NOMO-1 treated with dmso at 0.1 percent for 144 hours (cell line): ENCODE measurements around the gene S100A7.

ENCODE experiments used
- DNase-seq: peaks from one replicate; lab custom pipeline; 2025; ENCODE audit not compliant: unreplicated experiment; lab: John Stamatoyannopoulos, UW

Gene S100A7

DNA sequence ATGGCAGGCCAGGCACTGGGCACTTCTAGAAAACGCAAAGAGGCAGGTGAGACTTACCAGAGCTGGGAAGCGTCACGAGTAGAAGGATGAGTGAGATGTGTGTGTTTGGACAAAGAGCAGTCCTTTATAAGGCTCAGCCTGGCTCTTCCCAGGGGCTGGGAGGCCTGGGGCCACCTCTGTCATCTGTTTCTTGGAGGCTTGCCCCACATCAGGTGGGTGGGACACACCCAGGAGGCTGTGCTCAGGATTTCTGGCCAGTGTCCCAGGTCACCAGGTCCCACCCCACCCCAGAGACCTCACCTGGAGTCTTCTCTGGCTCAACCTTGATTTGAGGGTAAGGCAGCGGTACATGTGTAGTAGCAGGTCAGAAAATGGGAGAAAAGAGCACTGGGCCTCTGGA lies at the start of gene S100A7:
Gene S100A7 (minus strand): TSS at position 101 of the 400 bp plus-strand sequence. CDS start 1,638 bp downstream, outside the sequence.
- DNase-seq, result no peak

DNA sequence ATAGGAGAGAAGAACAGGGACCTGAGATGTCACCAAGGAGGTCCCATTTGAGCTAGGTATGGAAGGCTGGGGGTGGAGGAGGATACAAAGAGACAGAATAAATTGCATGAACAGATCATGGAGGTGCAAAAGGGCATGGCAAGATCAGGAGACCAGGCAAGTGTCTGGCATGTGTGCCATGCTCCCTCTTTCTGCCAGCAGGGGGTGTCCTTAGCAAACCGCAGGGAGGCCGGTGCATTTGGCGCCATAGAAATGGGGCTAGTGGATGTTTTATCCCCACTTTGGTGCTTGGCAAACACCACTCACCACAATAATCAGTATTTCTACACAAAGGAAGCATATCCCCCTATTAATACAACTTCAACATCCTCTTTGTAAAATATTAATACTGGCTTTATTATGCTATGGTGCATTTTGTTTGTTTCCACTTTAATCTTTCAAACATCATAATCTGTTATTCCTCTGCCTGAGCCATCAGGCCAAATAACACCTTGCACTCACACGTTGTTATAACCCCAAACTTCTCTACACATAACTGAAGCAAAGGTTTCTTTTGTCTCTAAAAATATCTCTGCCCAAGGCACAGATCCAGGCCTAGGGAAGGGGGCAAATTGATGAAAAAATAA lies 49.4 kb upstream of the S100A7 start:
- DNase-seq, result peak; percentile 46

DNA sequence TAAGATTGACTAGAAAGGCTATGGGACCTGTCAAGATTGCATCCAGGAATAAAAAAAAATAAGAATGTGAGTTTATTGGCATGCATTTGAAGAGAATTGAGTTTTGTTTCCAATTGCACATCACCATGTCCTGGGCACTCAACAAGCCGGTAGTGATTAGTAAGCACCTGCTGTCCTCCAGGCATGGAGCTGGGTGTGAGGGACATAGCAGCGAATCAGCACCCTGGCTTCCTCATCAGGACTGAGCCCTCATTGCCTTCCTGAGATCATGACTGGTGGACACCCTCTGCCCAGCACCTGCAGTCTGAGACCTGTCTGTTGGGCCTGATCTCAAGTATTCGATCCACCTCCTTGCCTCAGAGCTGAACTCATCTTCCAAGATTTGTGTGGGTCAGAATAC lies 48.6 kb upstream of the S100A7 start:
- no peak for DNase-seq

DNA sequence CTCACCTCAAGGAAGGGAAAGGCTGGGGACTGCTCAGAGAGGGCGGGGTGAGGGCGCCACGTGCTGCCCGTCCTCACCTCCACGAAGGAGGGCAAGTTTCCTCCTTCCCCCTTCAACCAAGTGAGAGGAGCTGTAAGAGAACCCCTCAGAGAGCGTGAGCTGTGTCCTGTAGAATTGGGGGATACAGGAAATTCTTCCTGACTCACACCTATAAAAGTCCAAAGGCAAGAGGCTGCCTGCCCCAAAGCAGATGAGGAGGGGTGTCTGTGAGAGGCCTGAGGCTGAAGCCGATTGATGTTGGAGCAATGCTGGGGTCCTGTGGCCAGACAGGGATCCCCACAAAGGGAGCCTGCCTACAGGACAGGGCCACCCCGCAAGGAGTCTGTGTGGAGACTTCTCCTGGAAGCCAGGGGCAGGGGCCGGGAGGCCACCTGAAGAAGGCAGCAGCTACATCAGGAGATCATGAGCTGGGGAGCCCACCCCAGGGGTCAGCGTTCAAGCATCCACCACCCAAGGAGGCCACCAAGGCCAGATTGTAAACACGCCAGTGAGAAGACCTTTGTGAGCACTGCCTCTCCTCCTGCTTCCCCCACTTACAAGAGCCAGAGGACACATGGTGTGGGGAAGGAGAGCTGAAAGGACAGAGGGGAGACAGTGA lies 47.6 kb upstream of the S100A7 start:
- DNase-seq, result no peak

DNA sequence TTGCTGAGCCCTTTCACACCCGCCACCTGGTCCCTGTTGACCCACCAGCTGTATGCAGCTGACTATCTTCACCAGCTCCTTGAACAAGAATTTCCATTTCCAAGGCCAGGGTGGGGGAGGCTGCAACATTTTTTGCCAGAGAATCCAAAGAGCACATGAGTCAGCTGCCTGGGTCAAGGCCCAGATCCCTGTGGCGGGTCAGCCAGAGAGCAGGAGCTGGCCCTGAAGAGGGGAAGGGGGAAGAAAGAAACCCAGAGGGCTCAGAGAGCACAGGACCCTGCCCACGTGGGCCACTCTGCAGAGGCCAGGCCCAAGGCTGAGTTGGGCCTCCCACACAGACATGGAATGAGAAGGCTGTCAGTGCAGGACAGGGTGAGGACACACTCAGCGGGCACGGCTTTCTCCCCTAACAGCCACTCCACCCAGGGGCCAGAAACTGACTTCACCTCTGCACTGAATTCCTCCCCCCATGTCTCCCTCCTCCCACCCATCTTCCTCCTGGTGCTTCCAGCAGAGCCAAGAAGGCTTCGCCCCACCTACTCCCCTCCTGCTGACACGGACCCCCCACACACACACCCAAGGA lies 46.5 kb upstream of the S100A7 start:
- DNase-seq, result no peak

DNA sequence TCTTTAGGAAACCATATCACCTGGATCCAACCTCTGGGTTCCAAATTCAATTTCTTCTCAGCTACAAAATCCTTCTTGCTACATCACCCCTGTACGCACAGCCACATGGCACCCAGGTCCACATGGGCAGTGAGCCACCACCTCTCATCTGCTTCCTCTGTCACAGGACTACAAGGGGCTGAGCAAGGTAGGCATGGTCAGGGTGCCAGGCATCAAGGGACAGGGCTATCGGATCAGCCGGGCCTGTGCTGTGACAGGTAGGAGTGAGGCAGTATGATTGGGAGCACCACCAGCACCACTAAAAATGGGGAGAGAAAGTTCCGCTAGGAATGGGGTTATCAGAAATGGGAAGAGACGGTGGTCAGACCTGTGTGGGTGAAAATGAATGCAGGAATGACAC lies 45.9 kb upstream of the S100A7 start:
- DNase-seq, result no peak

DNA sequence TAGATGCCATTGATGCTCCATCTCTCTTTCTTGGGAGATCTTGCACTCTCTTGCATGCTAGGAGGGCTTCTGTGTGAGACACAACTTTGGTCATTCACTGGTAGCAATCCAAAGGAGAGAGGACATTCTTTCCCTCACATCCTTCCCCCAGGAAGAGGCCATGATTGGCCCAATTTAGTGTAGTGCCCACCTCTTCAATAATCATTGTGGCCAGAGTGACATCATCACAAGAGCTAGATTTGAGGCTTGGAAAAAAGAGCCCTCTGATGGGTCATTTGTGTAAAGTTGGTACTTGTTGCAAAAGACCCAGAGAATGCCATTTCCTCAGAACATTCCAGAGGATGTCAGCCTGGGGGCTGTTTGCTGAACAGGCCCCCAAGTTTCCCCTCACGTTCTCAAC lies 45.1 kb upstream of the S100A7 start:
- no peak for DNase-seq

DNA sequence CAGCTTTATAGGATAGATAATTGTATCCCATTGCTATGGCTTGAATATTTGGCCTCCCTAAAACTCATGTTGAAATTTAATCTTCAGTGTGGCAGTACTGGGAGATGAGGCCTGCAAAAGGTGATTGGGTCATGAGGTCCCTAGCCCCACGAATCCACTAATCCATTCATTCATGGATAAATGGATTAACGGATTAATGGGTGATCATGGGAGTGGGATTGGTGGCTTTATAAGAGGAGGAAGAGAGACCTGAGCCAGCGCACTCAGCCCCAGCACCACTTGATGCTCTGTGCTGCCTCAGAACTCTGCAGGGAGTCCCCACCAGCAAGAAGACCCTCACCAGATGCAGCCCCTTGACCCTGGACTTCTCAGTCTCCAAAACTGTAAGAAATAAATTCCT lies 43.3 kb upstream of the S100A7 start:
- no peak for DNase-seq

DNA sequence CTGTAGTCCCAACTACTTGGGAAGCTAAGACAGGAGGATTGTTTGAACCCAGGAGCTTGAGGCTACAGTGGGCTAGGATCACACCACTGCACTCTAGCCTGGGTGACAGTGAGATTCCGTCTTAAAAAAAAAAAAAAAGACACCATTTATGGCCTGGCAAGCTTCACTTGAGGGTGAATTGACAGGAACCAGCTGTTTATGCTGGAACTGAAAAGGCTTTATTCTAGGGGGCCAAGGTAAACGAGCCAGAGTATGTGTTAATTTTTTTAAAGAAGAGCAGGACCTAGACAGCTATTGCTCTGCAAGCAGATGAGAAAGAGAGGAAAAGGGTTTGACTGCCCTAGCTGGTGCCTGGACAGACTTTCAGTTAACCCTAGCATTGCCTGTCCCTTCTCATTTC lies 38.3 kb upstream of the S100A7 start:
- DNase-seq, result no peak

DNA sequence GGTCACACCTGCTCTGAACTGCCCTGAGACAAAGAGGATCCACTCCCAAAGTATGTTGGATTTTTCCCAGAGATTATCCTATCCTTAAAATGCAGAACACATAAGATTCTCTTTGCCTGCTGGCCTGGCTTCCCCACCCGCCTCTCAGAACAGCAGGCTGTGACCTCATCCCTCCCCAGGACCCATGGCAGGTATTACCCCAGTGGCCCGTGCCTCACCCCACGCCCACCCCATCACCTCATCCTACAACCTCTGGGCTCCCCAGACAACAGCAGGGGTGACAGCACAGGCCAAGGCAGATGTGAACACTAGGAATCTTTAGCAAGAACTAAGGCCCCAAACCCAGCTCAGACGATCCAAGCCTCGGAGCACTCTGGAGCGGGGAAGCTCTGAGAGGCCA lies 35.1 kb upstream of the S100A7 start:
- no peak for DNase-seq

DNA sequence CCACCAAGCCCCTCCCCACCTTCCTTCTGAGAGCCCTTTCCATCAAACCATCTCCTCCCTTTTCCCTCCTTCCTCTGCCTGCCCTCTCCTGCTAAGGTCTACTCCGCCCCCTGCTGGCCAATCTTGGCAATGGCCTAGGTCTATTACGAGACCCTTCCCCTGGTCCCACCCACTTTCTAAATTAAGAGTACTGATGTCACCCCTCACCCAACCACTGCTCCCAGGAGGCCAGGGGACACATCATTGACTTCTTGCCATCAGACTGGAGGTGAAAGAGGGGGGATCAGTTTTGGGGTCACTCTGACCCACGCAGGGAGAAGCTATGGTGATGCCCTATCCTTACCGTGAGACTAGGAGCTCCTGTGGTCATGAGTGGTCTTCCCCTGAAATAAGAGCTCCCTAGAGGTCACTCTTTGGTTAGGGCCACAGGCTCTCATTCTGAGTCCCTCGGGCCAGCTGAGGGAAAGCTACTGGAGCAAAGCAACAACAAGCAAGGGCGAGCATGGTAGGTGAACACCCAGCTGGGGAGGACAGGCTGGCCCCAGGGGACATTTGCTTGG lies 34.6 kb upstream of the S100A7 start:
- peak; percentile 33 for DNase-seq

DNA sequence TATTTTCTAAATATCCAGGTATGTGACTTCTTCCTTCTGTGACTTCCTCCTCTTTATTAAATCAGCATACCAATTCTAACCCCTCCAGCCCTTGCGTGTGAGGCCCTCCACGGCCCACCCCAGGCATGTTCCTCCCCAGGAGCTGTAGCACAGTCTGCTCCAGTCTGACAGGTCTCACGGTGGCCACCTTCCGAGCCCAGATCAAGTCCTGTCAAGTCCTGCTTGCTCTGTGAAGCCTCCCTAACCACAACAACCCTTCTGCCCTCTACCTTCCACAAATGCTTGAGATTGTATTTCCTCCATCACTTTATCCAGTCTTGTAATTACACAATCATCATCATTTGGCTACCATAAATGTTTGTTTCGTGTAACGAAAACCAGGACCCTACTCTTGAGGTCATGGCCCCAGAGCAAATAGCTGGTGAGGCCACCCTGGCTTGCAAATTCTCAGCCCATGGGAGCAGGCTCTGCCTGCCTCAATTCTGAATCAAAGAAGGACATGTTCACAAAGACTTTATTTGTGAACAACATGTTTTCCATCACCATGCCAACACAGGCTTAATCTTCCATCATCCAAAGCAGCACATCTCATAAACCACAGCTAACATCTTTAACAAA lies 33.0 kb upstream of the S100A7 start:
- DNase-seq, result no peak

DNA sequence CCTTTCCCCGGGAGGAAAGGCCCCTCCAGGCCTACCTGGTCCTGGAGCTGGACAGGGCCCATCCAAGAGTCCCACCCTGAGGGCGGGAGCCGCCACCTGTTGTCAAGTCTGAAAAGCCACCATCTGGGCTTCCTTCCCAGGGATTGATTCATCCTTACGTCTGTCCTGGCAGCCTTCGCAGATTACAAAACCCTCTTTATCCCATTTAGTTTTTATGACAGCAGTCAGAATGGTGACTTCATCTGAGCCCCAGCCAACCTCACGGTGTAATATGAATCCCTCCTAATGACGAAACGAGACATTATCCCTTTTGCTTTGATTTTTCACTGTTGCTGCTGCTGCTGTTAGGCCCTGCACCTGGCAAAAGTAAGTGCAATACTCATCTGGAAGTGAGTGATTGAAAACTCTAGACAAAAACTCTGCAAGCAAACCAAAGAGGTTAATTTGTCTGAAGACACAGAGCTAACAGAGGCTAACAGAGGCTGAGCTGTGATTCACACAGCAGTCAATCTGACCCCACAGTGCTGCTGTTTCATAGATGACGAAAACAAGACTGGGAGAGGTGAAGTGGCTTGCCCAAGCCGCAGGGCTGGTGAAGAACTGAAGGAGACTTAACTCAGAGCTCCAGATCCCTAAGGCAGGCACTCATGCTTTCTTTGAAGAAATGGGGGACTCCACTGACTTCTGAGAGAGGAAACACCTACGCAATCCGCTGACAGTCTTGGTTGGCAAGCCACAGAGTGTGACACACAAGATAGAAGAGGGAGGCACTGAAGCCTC lies 30.0 kb upstream of the S100A7 start:
- peak; percentile 56 for DNase-seq

DNA sequence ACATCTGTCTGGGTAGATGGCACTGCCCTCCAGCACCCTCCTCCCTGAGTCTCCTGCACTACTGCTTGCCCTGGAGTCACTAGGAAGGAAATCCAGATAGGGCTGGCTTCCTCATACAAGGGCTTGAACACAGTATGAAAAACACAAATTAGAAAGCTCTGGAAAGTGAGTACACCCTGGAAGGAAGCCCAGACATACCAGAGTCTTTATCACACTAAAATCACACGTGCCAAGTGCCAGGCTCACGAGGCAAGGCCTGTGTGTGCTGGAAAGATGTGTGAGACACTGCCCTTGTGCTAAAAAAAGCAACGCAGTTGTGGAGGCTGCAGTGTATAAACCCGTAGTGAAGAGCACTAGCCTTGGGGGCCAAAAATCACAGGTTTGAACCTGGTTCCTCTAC lies 28.3 kb upstream of the S100A7 start:
- no peak for DNase-seq

DNA sequence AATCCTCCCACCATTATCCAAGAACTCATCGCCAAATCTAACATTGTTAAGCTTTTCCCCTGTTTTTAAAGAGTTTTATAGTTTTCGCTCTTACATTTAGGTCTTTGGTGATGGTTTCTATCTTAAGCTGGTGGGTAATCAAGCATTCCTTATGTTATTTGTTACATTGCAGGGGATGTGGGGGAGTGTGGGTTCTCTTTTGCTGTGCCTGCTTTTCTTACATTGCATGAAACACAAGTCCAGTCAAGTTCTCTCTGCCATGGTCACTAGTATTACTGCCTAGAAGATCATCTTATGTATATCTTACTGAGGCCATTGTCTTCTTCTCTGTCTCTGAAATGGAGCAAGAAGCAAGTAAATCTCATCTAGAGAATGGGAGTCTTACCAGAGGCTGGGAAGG lies 27.3 kb upstream of the S100A7 start:
- DNase-seq, result no peak

DNA sequence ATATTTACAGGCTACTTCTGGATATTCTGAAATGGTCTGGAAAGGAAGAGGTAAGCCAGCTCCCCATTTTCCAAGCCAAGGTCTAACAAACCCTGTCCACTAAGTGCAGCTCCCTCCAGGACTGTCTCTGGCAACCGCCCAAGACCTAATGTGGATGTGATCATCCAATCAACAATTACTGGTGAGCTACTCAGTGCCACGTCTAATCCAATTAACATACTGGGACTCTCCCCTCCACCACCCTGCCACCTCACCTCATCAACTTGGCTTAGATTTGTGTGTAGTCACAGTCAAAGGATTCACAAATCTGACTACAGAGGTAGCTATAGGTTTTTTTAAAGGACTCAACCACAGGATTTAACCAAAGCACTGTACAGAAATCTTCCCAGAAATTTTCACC lies 25.4 kb upstream of the S100A7 start:
- DNase-seq, result no peak

DNA sequence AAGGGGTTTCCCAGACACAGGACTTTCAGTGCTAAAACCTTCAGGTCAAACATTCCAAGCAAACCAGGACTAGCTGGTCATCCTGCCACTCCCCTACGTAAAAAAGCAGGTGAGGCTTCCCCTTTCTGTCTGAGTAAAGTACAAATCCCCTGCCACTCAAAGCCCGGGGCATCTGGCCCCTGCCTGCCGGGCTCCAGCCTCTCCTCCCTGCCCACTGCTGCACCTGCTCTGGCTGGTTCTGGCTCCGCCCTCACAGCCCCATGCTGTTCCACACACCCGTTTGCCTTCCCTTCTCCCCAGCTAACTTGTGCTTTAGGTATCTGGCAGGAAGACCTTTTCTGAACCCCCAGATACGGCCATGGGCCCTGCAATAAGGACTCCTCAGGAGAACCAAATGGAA lies 23.3 kb upstream of the S100A7 start:
- no peak for DNase-seq

DNA sequence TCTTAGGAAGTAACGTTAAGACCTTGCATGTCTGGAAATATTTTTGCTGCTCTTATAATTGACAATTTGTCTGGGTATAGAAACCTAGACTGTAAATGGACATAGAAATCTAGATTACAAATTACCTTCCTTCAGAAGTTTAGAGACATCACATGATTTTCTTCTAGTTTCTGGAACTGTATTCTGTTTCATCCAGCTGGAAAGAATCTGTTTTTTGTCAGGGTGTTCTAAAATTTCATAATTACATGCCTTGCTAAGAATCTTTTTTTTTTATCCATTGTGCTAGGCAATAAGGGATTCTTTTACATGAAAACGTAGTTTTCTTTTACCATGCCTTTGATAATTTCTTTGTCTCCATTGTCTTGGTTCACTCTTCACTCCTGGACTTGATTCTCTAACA lies 20.7 kb upstream of the S100A7 start:
- DNase-seq, result no peak

DNA sequence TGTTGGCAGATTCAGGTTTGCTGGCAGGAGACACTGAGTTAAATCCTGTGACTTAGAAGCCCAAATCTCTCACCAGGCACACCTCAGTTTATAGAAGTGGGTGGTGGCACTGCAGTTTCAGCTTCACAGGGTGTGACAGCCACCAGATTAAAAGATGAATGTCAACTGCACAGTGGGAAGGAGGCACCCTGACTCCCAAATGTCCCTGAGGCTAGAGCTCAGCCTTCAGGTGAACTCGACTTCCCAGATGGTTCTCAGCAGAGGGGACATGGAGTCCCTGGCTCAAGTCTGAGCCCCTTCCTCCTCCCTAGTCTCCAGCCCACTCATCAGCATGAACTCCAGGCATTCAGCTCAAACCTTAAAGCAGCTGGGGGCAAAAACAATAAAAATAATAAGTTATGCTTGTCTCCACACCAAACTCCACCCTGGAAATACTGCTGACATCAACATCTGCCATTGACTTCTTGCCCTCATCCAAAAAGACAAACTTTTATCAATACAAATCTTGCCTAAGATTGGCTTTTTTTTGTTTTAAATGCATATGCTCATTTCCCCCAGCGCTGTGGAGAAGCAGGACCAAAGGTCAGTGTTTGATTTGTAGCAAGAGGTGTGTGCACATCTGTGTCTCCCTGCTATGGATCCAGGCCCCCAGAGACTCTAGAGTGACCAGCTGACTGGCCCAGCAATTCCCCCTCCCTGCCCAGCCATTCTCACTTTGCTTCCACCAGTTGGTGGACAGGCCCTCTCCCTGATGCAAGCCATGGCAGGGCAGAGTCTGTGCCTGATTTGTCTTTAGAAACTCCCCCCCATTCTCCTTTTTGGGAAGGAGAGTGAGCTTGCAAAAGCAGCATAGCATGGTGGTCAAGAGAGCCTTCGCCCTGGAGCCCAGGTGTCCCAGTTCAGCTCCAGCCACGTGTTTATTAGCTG lies 18.5 kb upstream of the S100A7 start:
- DNase-seq, result no peak

DNA sequence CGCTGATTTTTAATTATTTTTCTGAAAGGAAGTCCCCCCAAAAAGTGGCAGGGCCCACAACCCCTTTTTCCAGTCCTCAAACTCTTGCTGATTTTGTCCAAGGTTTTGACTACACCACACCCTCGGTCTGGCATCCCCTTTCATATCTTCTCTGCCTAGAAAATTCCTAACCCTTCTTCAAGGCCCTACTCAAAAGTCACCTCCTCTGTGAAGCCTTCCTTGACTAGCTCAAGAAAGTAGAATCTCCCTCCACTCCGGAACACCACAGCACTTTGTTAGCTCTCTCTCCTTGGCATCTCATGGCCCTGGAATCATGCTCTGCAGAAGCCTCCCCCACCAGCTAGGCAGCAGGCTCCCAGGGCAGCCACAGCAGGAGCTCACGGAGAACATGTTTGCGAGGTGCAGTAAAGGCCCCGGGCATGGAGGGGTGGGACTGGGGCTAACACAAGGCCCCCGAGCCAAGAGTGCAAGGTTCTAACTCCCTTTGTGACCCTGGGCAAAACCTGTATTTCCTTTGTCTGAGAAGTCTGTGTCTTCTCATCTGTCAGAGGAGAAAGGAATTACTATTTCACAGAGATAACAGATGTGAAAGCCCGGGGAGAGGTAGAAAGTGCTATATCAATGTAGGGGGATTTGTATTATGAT lies 17.7 kb upstream of the S100A7 start:
- no peak for DNase-seq
